GM12878 (cell line): ENCODE measurements around the gene ZNF619.

ENCODE experiments used
- CHD2 ChIP-seq: IDR thresholded peaks from 2 replicates; pipeline ENCODE4 v1.6.1; 2011; ENCODE audit warnings: low read depth, low read length, improper control_type of control experiment, borderline replicate concordance
- LARP7 ChIP-seq: fragments of 450-650 bp; IDR thresholded peaks from 2 replicates; pipeline ENCODE4 v1.6.1; 2017; ENCODE audit warnings: mild to moderate bottlenecking
- POLR2AphosphoS5 ChIP-seq: IDR thresholded peaks from 2 replicates; pipeline ENCODE4 v1.6.1; 2011; ENCODE audit warnings: mild to moderate bottlenecking, low read length, inconsistent platforms
- SIN3A ChIP-seq: IDR thresholded peaks from 2 replicates; pipeline ENCODE4 v1.6.1; 2012; ENCODE audit warnings: low read depth, low read length, improper control_type of control experiment
- SMC3 ChIP-seq: IDR thresholded peaks from 2 replicates; pipeline ENCODE4 v1.6.1; 2011; ENCODE audit warnings: low read length, improper control_type of control experiment, borderline replicate concordance
- STAT3 ChIP-seq: IDR thresholded peaks from 2 replicates; pipeline ENCODE4 v1.6.1; 2011; ENCODE audit warnings: low read depth, low read length, improper control_type of control experiment
- ZBED1 ChIP-seq: IDR thresholded peaks from 2 replicates; pipeline ENCODE4 v1.6.1; 2016; ENCODE audit warnings: borderline replicate concordance
- TF ChIP-seq, protein P1 (sequence below), 3 experiments: IDR thresholded peaks in 2 of 3; conservative IDR thresholded peaks in 1 of 3; 2 replicates each; pipeline ENCODE4 v1.5.1; 2011; ENCODE audit warnings: low read depth in 3 of 3, low read length in 3 of 3, mild to moderate bottlenecking in 3 of 3, control low read depth in 2 of 3, moderate library complexity in 2 of 3, inconsistent platforms in 1 of 3, mixed read lengths in 1 of 3; ENCODE audit not compliant: control insufficient read depth in 2 of 3, insufficient read depth in 1 of 3; ENCODE audit errors: extremely low read depth in 1 of 3
- TF ChIP-seq, protein P2 (sequence below): IDR thresholded peaks from 2 replicates; pipeline ENCODE4 v1.6.1; 2012; ENCODE audit warnings: mild to moderate bottlenecking, low read depth, low read length
- TF ChIP-seq, protein P3 (sequence below): fragments of 450-650 bp; formaldehyde crosslinking; IDR thresholded peaks from 2 replicates; pipeline ENCODE4 v1.4.0; 2022; ENCODE audit warnings: mild to moderate bottlenecking, moderate library complexity
- TF ChIP-seq, protein P4 (sequence below): IDR thresholded peaks from 2 replicates; pipeline ENCODE4 v1.6.1; 2011; ENCODE audit warnings: mild to moderate bottlenecking, low read depth, low read length, moderate library complexity; ENCODE audit not compliant: insufficient replicate concordance
- TF ChIP-seq, protein P5 (sequence below): IDR thresholded peaks from 2 replicates; pipeline ENCODE4 v1.6.1; 2012; ENCODE audit warnings: low read length, inconsistent platforms
- TF ChIP-seq, protein P6 (sequence below): IDR thresholded peaks from 2 replicates; pipeline ENCODE4 v1.6.1; 2011; ENCODE audit warnings: borderline replicate concordance, low read depth, mild to moderate bottlenecking, moderate library complexity, mixed read lengths, low read length; ENCODE audit not compliant: insufficient read depth; ENCODE audit errors: extremely low read length
- TF ChIP-seq, protein P7 (sequence below): IDR thresholded peaks from 2 replicates; pipeline ENCODE4 v1.6.1; 2012; ENCODE audit warnings: low read depth, low read length, improper control_type of control experiment

DNA sequence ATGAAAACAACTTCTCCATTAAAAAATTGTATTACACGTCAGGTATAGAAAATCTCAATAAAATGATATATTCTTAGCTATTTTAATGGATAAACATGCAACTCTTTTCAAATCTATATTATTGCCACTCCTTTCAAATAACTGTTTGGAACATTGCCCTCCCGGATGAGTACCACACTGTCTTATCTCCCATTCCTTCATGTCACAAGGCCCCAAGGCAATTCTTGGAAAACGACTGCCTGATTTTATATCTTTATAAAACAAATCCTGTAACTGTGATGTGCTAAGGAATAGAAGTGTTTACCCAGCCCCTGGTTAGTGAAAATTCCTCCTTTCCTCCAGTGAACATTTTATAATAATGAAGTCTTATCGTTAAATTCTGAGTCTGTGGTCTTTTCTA is 6.2 kb upstream of the ZNF619 start:
- TF ChIP-seq, protein P1, sequence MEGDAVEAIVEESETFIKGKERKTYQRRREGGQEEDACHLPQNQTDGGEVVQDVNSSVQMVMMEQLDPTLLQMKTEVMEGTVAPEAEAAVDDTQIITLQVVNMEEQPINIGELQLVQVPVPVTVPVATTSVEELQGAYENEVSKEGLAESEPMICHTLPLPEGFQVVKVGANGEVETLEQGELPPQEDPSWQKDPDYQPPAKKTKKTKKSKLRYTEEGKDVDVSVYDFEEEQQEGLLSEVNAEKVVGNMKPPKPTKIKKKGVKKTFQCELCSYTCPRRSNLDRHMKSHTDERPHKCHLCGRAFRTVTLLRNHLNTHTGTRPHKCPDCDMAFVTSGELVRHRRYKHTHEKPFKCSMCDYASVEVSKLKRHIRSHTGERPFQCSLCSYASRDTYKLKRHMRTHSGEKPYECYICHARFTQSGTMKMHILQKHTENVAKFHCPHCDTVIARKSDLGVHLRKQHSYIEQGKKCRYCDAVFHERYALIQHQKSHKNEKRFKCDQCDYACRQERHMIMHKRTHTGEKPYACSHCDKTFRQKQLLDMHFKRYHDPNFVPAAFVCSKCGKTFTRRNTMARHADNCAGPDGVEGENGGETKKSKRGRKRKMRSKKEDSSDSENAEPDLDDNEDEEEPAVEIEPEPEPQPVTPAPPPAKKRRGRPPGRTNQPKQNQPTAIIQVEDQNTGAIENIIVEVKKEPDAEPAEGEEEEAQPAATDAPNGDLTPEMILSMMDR (IDR thresholded peaks at IDR 0.05 in 2 of 3, conservative IDR thresholded peaks at IDR 0.05 in 1 of 3; ENCODE audit: control insufficient read depth in 2 of 3, extremely low read depth in 1 of 3, insufficient read depth in 1 of 3, low read depth in 3 of 3, low read length in 3 of 3) = no peak
- TF ChIP-seq, protein P2, sequence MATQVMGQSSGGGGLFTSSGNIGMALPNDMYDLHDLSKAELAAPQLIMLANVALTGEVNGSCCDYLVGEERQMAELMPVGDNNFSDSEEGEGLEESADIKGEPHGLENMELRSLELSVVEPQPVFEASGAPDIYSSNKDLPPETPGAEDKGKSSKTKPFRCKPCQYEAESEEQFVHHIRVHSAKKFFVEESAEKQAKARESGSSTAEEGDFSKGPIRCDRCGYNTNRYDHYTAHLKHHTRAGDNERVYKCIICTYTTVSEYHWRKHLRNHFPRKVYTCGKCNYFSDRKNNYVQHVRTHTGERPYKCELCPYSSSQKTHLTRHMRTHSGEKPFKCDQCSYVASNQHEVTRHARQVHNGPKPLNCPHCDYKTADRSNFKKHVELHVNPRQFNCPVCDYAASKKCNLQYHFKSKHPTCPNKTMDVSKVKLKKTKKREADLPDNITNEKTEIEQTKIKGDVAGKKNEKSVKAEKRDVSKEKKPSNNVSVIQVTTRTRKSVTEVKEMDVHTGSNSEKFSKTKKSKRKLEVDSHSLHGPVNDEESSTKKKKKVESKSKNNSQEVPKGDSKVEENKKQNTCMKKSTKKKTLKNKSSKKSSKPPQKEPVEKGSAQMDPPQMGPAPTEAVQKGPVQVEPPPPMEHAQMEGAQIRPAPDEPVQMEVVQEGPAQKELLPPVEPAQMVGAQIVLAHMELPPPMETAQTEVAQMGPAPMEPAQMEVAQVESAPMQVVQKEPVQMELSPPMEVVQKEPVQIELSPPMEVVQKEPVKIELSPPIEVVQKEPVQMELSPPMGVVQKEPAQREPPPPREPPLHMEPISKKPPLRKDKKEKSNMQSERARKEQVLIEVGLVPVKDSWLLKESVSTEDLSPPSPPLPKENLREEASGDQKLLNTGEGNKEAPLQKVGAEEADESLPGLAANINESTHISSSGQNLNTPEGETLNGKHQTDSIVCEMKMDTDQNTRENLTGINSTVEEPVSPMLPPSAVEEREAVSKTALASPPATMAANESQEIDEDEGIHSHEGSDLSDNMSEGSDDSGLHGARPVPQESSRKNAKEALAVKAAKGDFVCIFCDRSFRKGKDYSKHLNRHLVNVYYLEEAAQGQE = no peak
- TF ChIP-seq LARP7 = no peak
- TF ChIP-seq, protein P3, sequence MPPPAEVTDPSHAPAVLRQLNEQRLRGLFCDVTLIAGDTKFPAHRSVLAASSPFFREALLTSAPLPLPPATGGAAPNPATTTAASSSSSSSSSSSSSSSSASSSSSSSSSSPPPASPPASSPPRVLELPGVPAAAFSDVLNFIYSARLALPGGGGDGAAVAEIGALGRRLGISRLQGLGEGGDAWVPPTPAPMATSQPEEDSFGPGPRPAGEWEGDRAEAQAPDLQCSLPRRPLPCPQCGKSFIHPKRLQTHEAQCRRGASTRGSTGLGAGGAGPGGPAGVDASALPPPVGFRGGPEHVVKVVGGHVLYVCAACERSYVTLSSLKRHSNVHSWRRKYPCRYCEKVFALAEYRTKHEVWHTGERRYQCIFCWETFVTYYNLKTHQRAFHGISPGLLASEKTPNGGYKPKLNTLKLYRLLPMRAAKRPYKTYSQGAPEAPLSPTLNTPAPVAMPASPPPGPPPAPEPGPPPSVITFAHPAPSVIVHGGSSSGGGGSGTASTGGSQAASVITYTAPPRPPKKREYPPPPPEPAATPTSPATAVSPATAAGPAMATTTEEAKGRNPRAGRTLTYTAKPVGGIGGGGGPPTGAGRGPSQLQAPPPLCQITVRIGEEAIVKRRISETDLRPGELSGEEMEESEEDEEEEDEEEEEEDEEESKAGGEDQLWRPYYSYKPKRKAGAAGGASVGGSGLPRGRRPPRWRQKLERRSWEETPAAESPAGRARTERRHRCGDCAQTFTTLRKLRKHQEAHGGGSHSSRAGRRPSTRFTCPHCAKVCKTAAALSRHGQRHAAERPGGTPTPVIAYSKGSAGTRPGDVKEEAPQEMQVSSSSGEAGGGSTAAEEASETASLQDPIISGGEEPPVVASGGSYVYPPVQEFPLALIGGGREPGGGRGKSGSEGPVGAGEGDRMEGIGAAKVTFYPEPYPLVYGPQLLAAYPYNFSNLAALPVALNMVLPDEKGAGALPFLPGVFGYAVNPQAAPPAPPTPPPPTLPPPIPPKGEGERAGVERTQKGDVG (CRISPR knock-in tag) = no peak
- TF ChIP-seq ZBED1 = no peak
- no peak for TF ChIP-seq POLR2AphosphoS5
- no peak for TF ChIP-seq STAT3
- TF ChIP-seq, protein P4, sequence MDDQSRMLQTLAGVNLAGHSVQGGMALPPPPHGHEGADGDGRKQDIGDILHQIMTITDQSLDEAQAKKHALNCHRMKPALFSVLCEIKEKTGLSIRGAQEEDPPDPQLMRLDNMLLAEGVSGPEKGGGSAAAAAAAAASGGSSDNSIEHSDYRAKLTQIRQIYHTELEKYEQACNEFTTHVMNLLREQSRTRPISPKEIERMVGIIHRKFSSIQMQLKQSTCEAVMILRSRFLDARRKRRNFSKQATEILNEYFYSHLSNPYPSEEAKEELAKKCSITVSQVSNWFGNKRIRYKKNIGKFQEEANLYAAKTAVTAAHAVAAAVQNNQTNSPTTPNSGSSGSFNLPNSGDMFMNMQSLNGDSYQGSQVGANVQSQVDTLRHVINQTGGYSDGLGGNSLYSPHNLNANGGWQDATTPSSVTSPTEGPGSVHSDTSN = no peak
- TF ChIP-seq, protein P5, sequence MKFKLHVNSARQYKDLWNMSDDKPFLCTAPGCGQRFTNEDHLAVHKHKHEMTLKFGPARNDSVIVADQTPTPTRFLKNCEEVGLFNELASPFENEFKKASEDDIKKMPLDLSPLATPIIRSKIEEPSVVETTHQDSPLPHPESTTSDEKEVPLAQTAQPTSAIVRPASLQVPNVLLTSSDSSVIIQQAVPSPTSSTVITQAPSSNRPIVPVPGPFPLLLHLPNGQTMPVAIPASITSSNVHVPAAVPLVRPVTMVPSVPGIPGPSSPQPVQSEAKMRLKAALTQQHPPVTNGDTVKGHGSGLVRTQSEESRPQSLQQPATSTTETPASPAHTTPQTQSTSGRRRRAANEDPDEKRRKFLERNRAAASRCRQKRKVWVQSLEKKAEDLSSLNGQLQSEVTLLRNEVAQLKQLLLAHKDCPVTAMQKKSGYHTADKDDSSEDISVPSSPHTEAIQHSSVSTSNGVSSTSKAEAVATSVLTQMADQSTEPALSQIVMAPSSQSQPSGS = no peak
- no peak for TF ChIP-seq SMC3
- TF ChIP-seq, protein P6, sequence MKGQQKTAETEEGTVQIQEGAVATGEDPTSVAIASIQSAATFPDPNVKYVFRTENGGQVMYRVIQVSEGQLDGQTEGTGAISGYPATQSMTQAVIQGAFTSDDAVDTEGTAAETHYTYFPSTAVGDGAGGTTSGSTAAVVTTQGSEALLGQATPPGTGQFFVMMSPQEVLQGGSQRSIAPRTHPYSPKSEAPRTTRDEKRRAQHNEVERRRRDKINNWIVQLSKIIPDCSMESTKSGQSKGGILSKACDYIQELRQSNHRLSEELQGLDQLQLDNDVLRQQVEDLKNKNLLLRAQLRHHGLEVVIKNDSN = no peak
- TF ChIP-seq, protein P7, sequence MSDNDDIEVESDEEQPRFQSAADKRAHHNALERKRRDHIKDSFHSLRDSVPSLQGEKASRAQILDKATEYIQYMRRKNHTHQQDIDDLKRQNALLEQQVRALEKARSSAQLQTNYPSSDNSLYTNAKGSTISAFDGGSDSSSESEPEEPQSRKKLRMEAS = no peak
- no peak for TF ChIP-seq CHD2
- TF ChIP-seq SIN3A = no peak
